PC-3 (cell line): ENCODE measurements around the gene RBM33. TPM values are rescaled to one million over a fixed set of nuclear protein-coding genes. Genes with fewer than 3 reads are reported as not detected.

Experiments used
- ATAC-seq: fragments of 200-7000 bp; cut with Tn5 transposase; 2 replicates; pipeline ENCODE4 v1.9.1; 2020; ENCODE audit warnings: mild to moderate bottlenecking, moderate library complexity
- BruUV-seq: library from RNA; stranded (reverse); fragments of 400-500 nt; replicated peaks from 2 replicates; lab custom pipeline; 2021; lab: Mats Ljungman, UMichigan
- CTCF ChIA-PET: fragments of 300-600 bp; sonication (Branson Sonifier 250); formaldehyde crosslinking; loops from one replicate; lab custom pipeline; 2022; ENCODE audit warnings: antibody characterized with exemption; lab: Charles Lee
- POLR2A ChIA-PET: fragments of 300-600 bp; sonication (Branson Sonifier 250); formaldehyde crosslinking; loops from one replicate; lab custom pipeline; 2022; ENCODE audit warnings: antibody characterized with exemption; ENCODE audit not compliant: unreplicated experiment; lab: Charles Lee
- DNase-seq: peaks from one replicate; pipeline ENCODE4 v3.0.0-alpha.2; 2015
- H2AFZ ChIP-seq: fragments of 300-600 bp; sonication (generic); 2 replicates; pipeline ENCODE4 v1.6.0; 2016; ENCODE audit warnings: antibody characterized with exemption, low read length
- H3F3A ChIP-seq: fragments of 300-600 bp; sonication (generic); one replicate; pipeline ENCODE4 v1.6.0; 2017; ENCODE audit warnings: antibody characterized with exemption, low read length, control low read depth, mild to moderate bottlenecking; ENCODE audit not compliant: unreplicated experiment
- H3K27ac ChIP-seq: fragments of 300-600 bp; sonication (generic); 2 replicates; pipeline ENCODE4 v1.5.1; 2016; ENCODE audit warnings: mild to moderate bottlenecking, low read length
- H3K27me3 ChIP-seq: fragments of 300-600 bp; sonication (generic); 2 replicates; pipeline ENCODE4 v1.6.1; 2016; ENCODE audit warnings: low read length, mixed read lengths
- H3K36me3 ChIP-seq: fragments of 300-600 bp; sonication (generic); 2 replicates; pipeline ENCODE4 v1.6.1; 2016; ENCODE audit warnings: low read depth, mixed run types, low read length, mixed read lengths
- H3K4me1 ChIP-seq: fragments of 300-600 bp; sonication (generic); 2 replicates; pipeline ENCODE4 v1.5.1; 2016; ENCODE audit warnings: low read length; ENCODE audit not compliant: insufficient read depth
- H3K4me2 ChIP-seq: fragments of 300-600 bp; sonication (generic); 2 replicates; pipeline ENCODE4 v1.6.0; 2016; ENCODE audit warnings: low read length
- H3K4me3 ChIP-seq: fragments of 300-600 bp; sonication (generic); 2 replicates; pipeline ENCODE4 v1.5.1; 2016; ENCODE audit warnings: mild to moderate bottlenecking, low read length, mixed read lengths
- H3K79me2 ChIP-seq: fragments of 300-600 bp; sonication (generic); 2 replicates; pipeline ENCODE4 v1.6.1; 2017; ENCODE audit warnings: low read length, mixed read lengths
- H3K9ac ChIP-seq: fragments of 300-600 bp; sonication (generic); 2 replicates; pipeline ENCODE4 v1.6.0; 2016; ENCODE audit warnings: mild to moderate bottlenecking, low read length
- H3K9me2 ChIP-seq: fragments of 300-600 bp; sonication (generic); replicated peaks from 2 replicates; pipeline ENCODE4 v1.6.1; 2016; ENCODE audit warnings: mixed run types, low read length, mixed read lengths
- H3K9me3 ChIP-seq: fragments of 300-600 bp; sonication (generic); 2 replicates; pipeline ENCODE4 v1.6.1; 2016; ENCODE audit warnings: low read length, mixed read lengths
- H4K20me1 ChIP-seq: fragments of 300-600 bp; sonication (generic); 2 replicates; pipeline ENCODE4 v1.6.1; 2016; ENCODE audit warnings: low read length, mixed read lengths
- CTCF ChIP-seq: fragments of 300-600 bp; sonication (generic); conservative IDR thresholded peaks from 2 replicates; pipeline ENCODE4 v1.5.1; 2017; ENCODE audit warnings: antibody characterized with exemption, low read depth, mild to moderate bottlenecking, low read length
- EZH2 ChIP-seq: fragments of 300-600 bp; sonication (generic); IDR thresholded peaks from one replicate; pipeline ENCODE4 v1.6.1; 2017; ENCODE audit warnings: antibody characterized with exemption, mild to moderate bottlenecking, low read length; ENCODE audit not compliant: unreplicated experiment
- EZH2phosphoT487 ChIP-seq: fragments of 300-600 bp; sonication (generic); IDR thresholded peaks from 2 replicates; pipeline ENCODE4 v1.6.1; 2018; ENCODE audit warnings: mild to moderate bottlenecking, antibody characterized with exemption, low read length, borderline replicate concordance
- intact Hi-C: fragments of 100-400 bp; cut with micrococcal nuclease; formaldehyde crosslinking; loops from 2 replicates; pipeline ENCODE4 v1.9.0; 2023
- total RNA-seq: library from RNA; depleted of rRNA; stranded (reverse); fragments of >200 nt; gene quantifications from 2 replicates; pipeline ENCODE4 v1.2.3, GENCODE V29; 2014

RBM33 gene
- total RNA-seq, 1 experiment from 2014 or later = 25.3 TPM

GRCh38 chr7:155759740-155760430 is 115.4 kb downstream of the RBM33 start:
- no peak overlapping the region for H3K4me3 ChIP-seq
- no peak for ATAC-seq
- H3K27ac ChIP-seq = no peak overlapping the region
- no peaks in the 10 kb centered on the region for H3K9me2 ChIP-seq
- TF ChIP-seq EZH2 = no peak
- TF ChIP-seq CTCF = no peak
- TF ChIP-seq EZH2phosphoT487 = no peak
- no peak overlapping the region for H3K9ac ChIP-seq
- no peak overlapping the region for H3K4me2 ChIP-seq
- H3F3A ChIP-seq = no peaks in the 10 kb centered on the region
- H3K4me1 ChIP-seq = no peaks in the 10 kb centered on the region
- H4K20me1 ChIP-seq = no peaks in the 10 kb centered on the region
- intact Hi-C loops = no loop called here
- H3K79me2 ChIP-seq = peaks cover 43% of the 10 kb centered on the region
- H2AFZ ChIP-seq = no peak overlapping the region
- ChIA-PET POLR2A (no interaction called here), CTCF (no interaction called here)
- no TSS peak for BruUV-seq
- H3K36me3 ChIP-seq = peaks cover 12% of the 10 kb centered on the region
- no peaks in the 10 kb centered on the region for H3K9me3 ChIP-seq
- DNase-seq = no peak
- H3K27me3 ChIP-seq = no peaks in the 10 kb centered on the region

- no peaks in the 10 kb centered on the region for H3F3A ChIP-seq
- no peak overlapping the region for H3K4me3 ChIP-seq
- no peaks in the 10 kb centered on the region for H3K9me2 ChIP-seq
- no peak overlapping the region for H3K9ac ChIP-seq
- no peaks in the 10 kb centered on the region for H3K4me1 ChIP-seq
- H3K79me2 ChIP-seq = peaks cover 31% of the 10 kb centered on the region
- H3K36me3 ChIP-seq = peaks cover 12% of the 10 kb centered on the region
- no peaks in the 10 kb centered on the region for H3K9me3 ChIP-seq
- no TSS peak for BruUV-seq
- ChIA-PET CTCF (no interaction called here), POLR2A (no interaction called here)
- H2AFZ ChIP-seq = no peak overlapping the region
- TF ChIP-seq CTCF = no peak
- TF ChIP-seq EZH2 = no peak
- TF ChIP-seq EZH2phosphoT487 = no peak
- DNase-seq (no peak), ATAC-seq (no peak)
- no peak overlapping the region for H3K4me2 ChIP-seq
- H3K27ac ChIP-seq = no peak overlapping the region
- intact Hi-C loops = no loop called here
- no peaks in the 10 kb centered on the region for H4K20me1 ChIP-seq
- H3K27me3 ChIP-seq = no peaks in the 10 kb centered on the region
Observed at GRCh38 chr7:155761162-155761561, 116.7 kb downstream of the RBM33 start.

- no peaks in the 10 kb centered on the region for H3F3A ChIP-seq
- peaks cover 22% of the 10 kb centered on the region for H3K79me2 ChIP-seq
- no peaks in the 10 kb centered on the region for H4K20me1 ChIP-seq
- ChIA-PET CTCF (no interaction called here), POLR2A (no interaction called here)
- ATAC-seq (no peak), DNase-seq (no peak)
- BruUV-seq = no TSS peak
- peaks cover 8% of the 10 kb centered on the region for H3K36me3 ChIP-seq
- H3K9ac ChIP-seq = no peak overlapping the region
- H3K27ac ChIP-seq = no peak overlapping the region
- H3K4me1 ChIP-seq = no peaks in the 10 kb centered on the region
- H2AFZ ChIP-seq = no peak overlapping the region
- no peak overlapping the region for H3K4me2 ChIP-seq
- H3K9me3 ChIP-seq = no peaks in the 10 kb centered on the region
- intact Hi-C loops = no loop called here
- H3K4me3 ChIP-seq = no peak overlapping the region
- no peak for TF ChIP-seq CTCF
- no peak for TF ChIP-seq EZH2
- TF ChIP-seq EZH2phosphoT487 = no peak
- no peaks in the 10 kb centered on the region for H3K9me2 ChIP-seq
- H3K27me3 ChIP-seq = no peaks in the 10 kb centered on the region
Observed at GRCh38 chr7:155762036-155762435, 117.6 kb downstream of the RBM33 start.
